Transverse colon (tissue), 4 donors: Measurements from ENCODE around the gene BLZF1. TPM values are rescaled to one million over a fixed set of nuclear protein-coding genes. Genes with fewer than 3 reads are reported as not detected.
A peak's percentile ranks its signal among the peaks of the same experiment; 100 is the strongest.

Experiments used
- DNase-seq: peaks from one replicate; pipeline ENCODE4 v3.0.0-alpha.2; 2019
- H3K27ac ChIP-seq, 4 donors: fragments of 200-600 bp; sonication (generic); 2 replicates each; pipeline ENCODE4 v1.5.1; 2016 to 2018; ENCODE audit warnings: inconsistent platforms in 4 of 4
- H3K27me3 ChIP-seq: fragments of 200-600 bp; sonication (generic); 2 replicates; pipeline ENCODE4 v1.5.1; 2017; ENCODE audit warnings: inconsistent platforms
- H3K36me3 ChIP-seq, 4 donors: fragments of 200-600 bp; sonication (generic); 2 replicates each; pipeline ENCODE4 v1.5.1; 2017 to 2019; ENCODE audit warnings: inconsistent platforms in 4 of 4
- H3K4me1 ChIP-seq, 4 donors: fragments of 200-600 bp; sonication (generic); 2 replicates each; pipeline ENCODE4 v1.5.1; 2017 to 2020; ENCODE audit warnings: inconsistent platforms in 4 of 4
- H3K4me3 ChIP-seq, 4 donors: fragments of 200-600 bp; sonication (generic); 1 replicate in 1 of 4; 2 replicates in 3 of 4; pipeline versions ENCODE4 v1.5.1 to v1.6.1; 2017 to 2019; ENCODE audit warnings: inconsistent platforms in 4 of 4
- H3K9me3 ChIP-seq, 2 donors: fragments of 200-600 bp; sonication (generic); 2 replicates each; pipeline ENCODE4 v1.5.1; 2017 to 2019; ENCODE audit warnings: inconsistent platforms in 2 of 2
- CTCF ChIP-seq, 5 experiments: fragments of 200-600 bp in 3 of 5; fragments of 450-650 bp in 2 of 5; sonication (generic) in 3 of 5; IDR thresholded peaks; 1 replicate in 2 of 5; 2 replicates in 3 of 5; pipeline ENCODE4 v1.5.1; 2016 to 2017; ENCODE audit warnings: antibody characterized with exemption in 5 of 5, inconsistent platforms in 3 of 5, mild to moderate bottlenecking in 2 of 5, moderate library complexity in 1 of 5
- EP300 ChIP-seq: sonication (generic); formaldehyde crosslinking; IDR thresholded peaks from one replicate; pipeline ENCODE4 v1.6.1; 2017; ENCODE audit warnings: antibody characterized with exemption, low read depth
- POLR2A ChIP-seq: fragments of 450-650 bp; IDR thresholded peaks from one replicate; pipeline ENCODE4 v1.6.1; 2016; ENCODE audit warnings: antibody characterized with exemption, mild to moderate bottlenecking, moderate library complexity
- POLR2AphosphoS5 ChIP-seq, 3 donors: sonication (generic); formaldehyde crosslinking; IDR thresholded peaks; one replicate each; pipeline ENCODE4 v1.6.1; 2016; ENCODE audit warnings: antibody characterized with exemption in 3 of 3
- WGBS, 2 donors: methylation state at CpG; one replicate each; pipeline ENCODE4 v1.1.5; 2018; ENCODE audit warnings: low coverage in 1 of 2; 5-methylcytosine and 5-hydroxymethylcytosine counted together
- in situ Hi-C, 4 donors: fragments of 200-750 bp; cut with MboI; loops; one replicate each; pipeline versions ENCODE4 v1.15.0 to v1.15.1; 2017; ENCODE audit warnings: low sequenced_read_pairs in 3 of 4, low pct_ligation_motif_present in 1 of 4, low pct_unique_long_range_greater_than_20kb in 1 of 4
- intact Hi-C: fragments of 100-400 bp; cut with DNase I; formaldehyde crosslinking; loops from one replicate; pipeline ENCODE4 v1.15.1; 2023; ENCODE audit warnings: low total_unique reads
- total RNA-seq, 4 donors: library from RNA; depleted of rRNA; stranded (reverse); fragments of >200 nt; gene quantifications; one replicate each; pipeline ENCODE4 v1.1.0, GENCODE V29; 2016

The BLZF1 gene
- total RNA-seq, 4 donors from 2014 or later: 14.5 to 33.3 (median 28.1) TPM

GRCh38 chr1:169346036-169346589, 21.9 kb upstream of the BLZF1 start:
- H3K36me3 ChIP-seq: no peaks in the 10 kb centered on the region
- TF ChIP-seq POLR2AphosphoS5 (IDR thresholded peaks at IDR 0.05) (no peak), EP300 (no peak), CTCF (IDR thresholded peaks at IDR 0.05) (no peak), POLR2A (no peak)
- H3K27me3 ChIP-seq: no peaks in the 10 kb centered on the region
- intact Hi-C loops (loop anchor here (5.0 kb wide), 1 partner anchor 744 kb away; no protein-coding TSS in a partner anchor), in situ Hi-C loops (loop anchor here (10.0 to 25.0 kb wide), 4 partner anchors 234 to 1001 kb away; partner anchors contain the start of gene ATP1B1 (in 1 of the 4))
- H3K4me3 ChIP-seq: no peak overlapping the region
- 93 to 98% methylated on average over 3 of the region's 3 CpGs for WGBS, 2 donors
- DNase-seq: no peak
- peaks cover 0 to 2% (median 0%) of the 10 kb centered on the region in 4 donors for H3K4me1 ChIP-seq
- H3K9me3 ChIP-seq: no peaks in the 10 kb centered on the region
- no peak overlapping the region for H3K27ac ChIP-seq

- no peak for DNase-seq
- Histone ChIP-seq H3K36me3 (no peaks in the 10 kb centered on the region), H3K27ac (no peak overlapping the region), H3K4me3 (no peak overlapping the region), H3K27me3 (no peaks in the 10 kb centered on the region), H3K4me1 (peaks cover 0 to 2% (median 0%) of the 10 kb centered on the region in 4 donors), H3K9me3 (no peaks in the 10 kb centered on the region)
- 75 to 83% methylated on average over 2 of the region's 2 CpGs for WGBS, 2 donors
- intact Hi-C loops: loop anchor here (5.0 kb wide), 1 partner anchor 746 kb away; no protein-coding TSS in a partner anchor
- TF ChIP-seq CTCF (IDR thresholded peaks at IDR 0.05) (no peak), POLR2A (no peak), POLR2AphosphoS5 (IDR thresholded peaks at IDR 0.05) (no peak), EP300 (no peak)
- in situ Hi-C loops: loop anchor here (10.0 to 25.0 kb wide), 4 partner anchors 236 to 1003 kb away; partner anchors contain the start of gene ATP1B1 (in 1 of the 4)
Measured at GRCh38 chr1:169347688-169348382, 20.2 kb upstream of the BLZF1 start.

GRCh38 chr1:169348383-169349036, 19.5 kb upstream of the BLZF1 start:
- in situ Hi-C loops (loop anchor here (10.0 to 25.0 kb wide), 4 partner anchors 236 to 1004 kb away; partner anchors contain the start of gene ATP1B1 (in 1 of the 4)), intact Hi-C loops (loop anchor here (5.0 kb wide), 1 partner anchor 746 kb away; no protein-coding TSS in a partner anchor)
- Histone ChIP-seq H3K9me3 (no peaks in the 10 kb centered on the region), H3K36me3 (no peaks in the 10 kb centered on the region), H3K4me3 (no peak overlapping the region), H3K27me3 (no peaks in the 10 kb centered on the region), H3K4me1 (peaks cover 0 to 2% (median 0%) of the 10 kb centered on the region in 4 donors), H3K27ac (no peak overlapping the region)
- no peak for DNase-seq
- peak; percentile 76 to 91 (median 84) for TF ChIP-seq CTCF (IDR thresholded peaks at IDR 0.05)
- TF ChIP-seq POLR2A: no peak
- WGBS, 2 donors: 41 to 43% methylated on average over 5 of the region's 5 CpGs

GRCh38 chr1:169360415-169360814, 7.6 kb upstream of the BLZF1 start:
- Histone ChIP-seq H3K4me1 (peaks cover 0 to 4% (median 0%) of the 10 kb centered on the region in 4 donors), H3K4me3 (no peak overlapping the region), H3K36me3 (no peaks in the 10 kb centered on the region), H3K27ac (no peak overlapping the region), H3K9me3 (no peaks in the 10 kb centered on the region), H3K27me3 (no peaks in the 10 kb centered on the region)
- no peak for DNase-seq
- in situ Hi-C loops: loop anchor here in 1 of 4 donors (25.0 kb wide), 1 partner anchor 923 kb away; no protein-coding TSS in a partner anchor
- TF ChIP-seq POLR2A (no peak), EP300 (no peak), CTCF (IDR thresholded peaks at IDR 0.05) (no peak)
- WGBS, 2 donors: 96 to 100% methylated on average over 1 of the region's 1 CpG
- intact Hi-C loops: loop anchor here (10.0 kb wide), 1 partner anchor 1026 kb away; no protein-coding TSS in a partner anchor
